ENCODE results near the gene CCR5AS.

Gene CCR5AS

DNA sequence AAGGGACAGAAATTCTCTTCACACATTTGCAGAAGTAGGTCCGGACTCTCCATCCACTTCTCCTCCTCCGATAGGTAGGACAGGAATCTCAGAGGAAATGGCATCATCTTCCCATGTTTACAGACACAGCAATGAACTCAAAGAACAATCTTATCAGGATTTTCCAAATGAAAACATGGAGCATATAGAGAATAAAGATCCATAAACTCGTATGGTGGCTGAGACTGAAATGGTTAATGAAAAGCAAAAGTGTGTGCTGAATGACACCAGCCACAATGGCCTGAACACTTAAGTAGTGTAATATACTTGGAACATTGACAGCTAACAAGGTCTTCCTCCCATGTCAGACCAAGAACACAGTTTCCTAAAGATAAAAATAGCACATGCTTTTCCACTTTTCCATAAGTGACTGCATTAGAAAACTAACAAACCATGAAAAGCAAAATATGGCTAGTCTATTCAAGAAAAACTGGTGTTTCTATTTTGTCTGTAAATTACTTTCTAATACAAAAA, 6.0 kb upstream of the CCR5AS start (continued):
- TF ChIP-seq, protein P1, sequence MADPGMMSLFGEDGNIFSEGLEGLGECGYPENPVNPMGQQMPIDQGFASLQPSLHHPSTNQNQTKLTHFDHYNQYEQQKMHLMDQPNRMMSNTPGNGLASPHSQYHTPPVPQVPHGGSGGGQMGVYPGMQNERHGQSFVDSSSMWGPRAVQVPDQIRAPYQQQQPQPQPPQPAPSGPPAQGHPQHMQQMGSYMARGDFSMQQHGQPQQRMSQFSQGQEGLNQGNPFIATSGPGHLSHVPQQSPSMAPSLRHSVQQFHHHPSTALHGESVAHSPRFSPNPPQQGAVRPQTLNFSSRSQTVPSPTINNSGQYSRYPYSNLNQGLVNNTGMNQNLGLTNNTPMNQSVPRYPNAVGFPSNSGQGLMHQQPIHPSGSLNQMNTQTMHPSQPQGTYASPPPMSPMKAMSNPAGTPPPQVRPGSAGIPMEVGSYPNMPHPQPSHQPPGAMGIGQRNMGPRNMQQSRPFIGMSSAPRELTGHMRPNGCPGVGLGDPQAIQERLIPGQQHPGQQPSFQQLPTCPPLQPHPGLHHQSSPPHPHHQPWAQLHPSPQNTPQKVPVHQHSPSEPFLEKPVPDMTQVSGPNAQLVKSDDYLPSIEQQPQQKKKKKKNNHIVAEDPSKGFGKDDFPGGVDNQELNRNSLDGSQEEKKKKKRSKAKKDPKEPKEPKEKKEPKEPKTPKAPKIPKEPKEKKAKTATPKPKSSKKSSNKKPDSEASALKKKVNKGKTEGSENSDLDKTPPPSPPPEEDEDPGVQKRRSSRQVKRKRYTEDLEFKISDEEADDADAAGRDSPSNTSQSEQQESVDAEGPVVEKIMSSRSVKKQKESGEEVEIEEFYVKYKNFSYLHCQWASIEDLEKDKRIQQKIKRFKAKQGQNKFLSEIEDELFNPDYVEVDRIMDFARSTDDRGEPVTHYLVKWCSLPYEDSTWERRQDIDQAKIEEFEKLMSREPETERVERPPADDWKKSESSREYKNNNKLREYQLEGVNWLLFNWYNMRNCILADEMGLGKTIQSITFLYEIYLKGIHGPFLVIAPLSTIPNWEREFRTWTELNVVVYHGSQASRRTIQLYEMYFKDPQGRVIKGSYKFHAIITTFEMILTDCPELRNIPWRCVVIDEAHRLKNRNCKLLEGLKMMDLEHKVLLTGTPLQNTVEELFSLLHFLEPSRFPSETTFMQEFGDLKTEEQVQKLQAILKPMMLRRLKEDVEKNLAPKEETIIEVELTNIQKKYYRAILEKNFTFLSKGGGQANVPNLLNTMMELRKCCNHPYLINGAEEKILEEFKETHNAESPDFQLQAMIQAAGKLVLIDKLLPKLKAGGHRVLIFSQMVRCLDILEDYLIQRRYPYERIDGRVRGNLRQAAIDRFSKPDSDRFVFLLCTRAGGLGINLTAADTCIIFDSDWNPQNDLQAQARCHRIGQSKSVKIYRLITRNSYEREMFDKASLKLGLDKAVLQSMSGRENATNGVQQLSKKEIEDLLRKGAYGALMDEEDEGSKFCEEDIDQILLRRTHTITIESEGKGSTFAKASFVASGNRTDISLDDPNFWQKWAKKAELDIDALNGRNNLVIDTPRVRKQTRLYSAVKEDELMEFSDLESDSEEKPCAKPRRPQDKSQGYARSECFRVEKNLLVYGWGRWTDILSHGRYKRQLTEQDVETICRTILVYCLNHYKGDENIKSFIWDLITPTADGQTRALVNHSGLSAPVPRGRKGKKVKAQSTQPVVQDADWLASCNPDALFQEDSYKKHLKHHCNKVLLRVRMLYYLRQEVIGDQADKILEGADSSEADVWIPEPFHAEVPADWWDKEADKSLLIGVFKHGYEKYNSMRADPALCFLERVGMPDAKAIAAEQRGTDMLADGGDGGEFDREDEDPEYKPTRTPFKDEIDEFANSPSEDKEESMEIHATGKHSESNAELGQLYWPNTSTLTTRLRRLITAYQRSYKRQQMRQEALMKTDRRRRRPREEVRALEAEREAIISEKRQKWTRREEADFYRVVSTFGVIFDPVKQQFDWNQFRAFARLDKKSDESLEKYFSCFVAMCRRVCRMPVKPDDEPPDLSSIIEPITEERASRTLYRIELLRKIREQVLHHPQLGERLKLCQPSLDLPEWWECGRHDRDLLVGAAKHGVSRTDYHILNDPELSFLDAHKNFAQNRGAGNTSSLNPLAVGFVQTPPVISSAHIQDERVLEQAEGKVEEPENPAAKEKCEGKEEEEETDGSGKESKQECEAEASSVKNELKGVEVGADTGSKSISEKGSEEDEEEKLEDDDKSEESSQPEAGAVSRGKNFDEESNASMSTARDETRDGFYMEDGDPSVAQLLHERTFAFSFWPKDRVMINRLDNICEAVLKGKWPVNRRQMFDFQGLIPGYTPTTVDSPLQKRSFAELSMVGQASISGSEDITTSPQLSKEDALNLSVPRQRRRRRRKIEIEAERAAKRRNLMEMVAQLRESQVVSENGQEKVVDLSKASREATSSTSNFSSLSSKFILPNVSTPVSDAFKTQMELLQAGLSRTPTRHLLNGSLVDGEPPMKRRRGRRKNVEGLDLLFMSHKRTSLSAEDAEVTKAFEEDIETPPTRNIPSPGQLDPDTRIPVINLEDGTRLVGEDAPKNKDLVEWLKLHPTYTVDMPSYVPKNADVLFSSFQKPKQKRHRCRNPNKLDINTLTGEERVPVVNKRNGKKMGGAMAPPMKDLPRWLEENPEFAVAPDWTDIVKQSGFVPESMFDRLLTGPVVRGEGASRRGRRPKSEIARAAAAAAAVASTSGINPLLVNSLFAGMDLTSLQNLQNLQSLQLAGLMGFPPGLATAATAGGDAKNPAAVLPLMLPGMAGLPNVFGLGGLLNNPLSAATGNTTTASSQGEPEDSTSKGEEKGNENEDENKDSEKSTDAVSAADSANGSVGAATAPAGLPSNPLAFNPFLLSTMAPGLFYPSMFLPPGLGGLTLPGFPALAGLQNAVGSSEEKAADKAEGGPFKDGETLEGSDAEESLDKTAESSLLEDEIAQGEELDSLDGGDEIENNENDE (IDR thresholded peaks at IDR 0.05; ENCODE audit: insufficient replicate concordance, low read length) = no peak
- TF ChIP-seq POLR2AphosphoS5 (IDR thresholded peaks at IDR 0.05; ENCODE audit: low read depth, low read length) (no peak), TAF1 (IDR thresholded peaks at IDR 0.05; ENCODE audit: low read depth, low read length) (no peak), RAD21 (IDR thresholded peaks at IDR 0.05 in 1 of 2, conservative IDR thresholded peaks at IDR 0.05 in 1 of 2; ENCODE audit: low read depth in 2 of 2, low read length in 2 of 2) (no peak), CHD1 (IDR thresholded peaks at IDR 0.05; ENCODE audit: low read depth, low read length) (no peak), SAP30 (IDR thresholded peaks at IDR 0.05; ENCODE audit: insufficient read depth, insufficient replicate concordance, low read length) (no peak), CTBP2 (IDR thresholded peaks at IDR 0.05; ENCODE audit: borderline replicate concordance, insufficient read depth, insufficient read length, low read length) (no peak), RXRA (IDR thresholded peaks at IDR 0.05; ENCODE audit: insufficient read depth, low read depth, low read length) (no peak), KDM1A (IDR thresholded peaks at IDR 0.05; ENCODE audit: borderline replicate concordance, low read length) (no peak), SP4 (IDR thresholded peaks at IDR 0.05; ENCODE audit: low read length) (no peak), CBX5 (IDR thresholded peaks at IDR 0.05; ENCODE audit: low read depth, low read length) (no peak), CHD2 (IDR thresholded peaks at IDR 0.05; ENCODE audit: low read length) (no peak)
